GM21529 (cell line): ENCODE results near the gene LDHB.
"Not testable (repeated sequence)": the region's sequence is repeated elsewhere in the genome, so short reads cannot be mapped to it uniquely, and the experiment has no call there.

Experiments
- ATAC-seq: cut with Tn5 transposase; IDR thresholded peaks from one replicate; pipeline ENCODE4 v1.9.1; 2021; ENCODE audit not compliant: unreplicated experiment

LDHB gene

GRCh38 chr12:21614506-21614905, 43.1 kb downstream of the LDHB start:
- no peak for ATAC-seq

- ATAC-seq: no peak
Measured at GRCh38 chr12:21613931-21614330, 43.7 kb downstream of the LDHB start.

- ATAC-seq: no peak
Measured at GRCh38 chr12:21608196-21608595, 49.4 kb downstream of the LDHB start.

- no peak for ATAC-seq
Measured at GRCh38 chr12:21607701-21608100, 49.9 kb downstream of the LDHB start.

DNA sequence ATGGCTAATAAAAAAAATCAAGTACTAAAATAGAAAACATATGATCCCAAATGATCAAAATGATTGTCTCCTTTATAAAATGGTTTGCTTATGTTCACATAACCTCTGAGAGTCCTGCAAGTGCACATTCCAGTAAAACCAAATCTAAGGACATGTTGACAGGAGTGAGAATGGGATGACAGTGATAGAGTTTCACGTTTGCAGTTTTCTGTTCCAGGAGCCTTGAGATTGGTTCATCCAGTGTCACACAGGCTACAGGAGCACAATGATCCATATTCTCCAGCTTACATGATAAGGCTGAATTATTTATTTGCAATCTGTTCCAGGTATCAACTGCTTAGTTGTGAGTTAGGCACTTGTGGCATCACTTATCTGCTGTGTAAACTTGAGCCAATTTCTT, 51.5 kb downstream of the LDHB start:
- ATAC-seq: no peak

GRCh38 chr12:21604245-21605101, 53.2 kb downstream of the LDHB start, which contains the start of gene GYS2:
TSS of gene GYS2 (minus strand) at chr12:21604847. CDS start at chr12:21604592, 255 bp downstream.
- ATAC-seq: no peak

DNA sequence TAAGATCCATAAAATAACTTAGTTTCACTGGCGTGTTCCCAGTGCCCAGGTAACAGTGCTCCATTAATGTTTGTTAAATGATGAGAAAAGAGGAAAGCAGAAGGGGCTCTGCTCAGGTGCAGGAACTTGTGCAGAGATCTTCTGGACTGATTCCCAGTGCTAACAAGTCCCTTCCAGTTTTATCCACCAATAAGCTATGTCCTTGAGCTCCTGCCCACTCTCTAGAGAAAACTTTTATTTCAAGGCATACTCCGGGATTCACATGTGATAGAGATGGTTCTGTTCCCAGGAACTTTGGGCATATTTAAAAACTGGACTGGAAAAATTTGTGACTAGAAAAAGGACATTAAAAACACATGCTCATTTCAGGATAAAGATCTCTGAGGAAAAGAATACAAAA, 54.9 kb downstream of the LDHB start:
- ATAC-seq: no peak

- no peak for ATAC-seq
Measured at GRCh38 chr12:21600196-21600595, 57.4 kb downstream of the LDHB start.

- no peak for ATAC-seq
Measured at GRCh38 chr12:21599143-21599999, 58.3 kb downstream of the LDHB start.

DNA sequence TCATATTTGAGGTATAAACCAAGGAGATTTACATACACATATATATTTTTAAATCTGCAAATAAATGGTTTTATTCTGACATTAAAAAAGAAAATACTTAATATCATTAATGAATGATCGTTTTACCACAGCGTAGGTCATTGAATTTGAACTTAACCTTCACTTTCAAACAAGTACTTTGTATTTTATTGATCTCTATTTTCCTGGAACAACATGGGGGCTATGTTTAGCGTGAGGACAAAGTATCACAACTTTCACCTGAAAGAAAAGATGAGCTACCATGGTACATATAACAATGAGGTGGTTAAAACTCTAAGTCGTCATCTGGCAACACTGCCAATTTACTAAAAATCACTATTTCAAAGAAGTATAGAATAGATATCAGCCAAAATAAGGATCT, 59.0 kb downstream of the LDHB start:
- no peak for ATAC-seq

DNA sequence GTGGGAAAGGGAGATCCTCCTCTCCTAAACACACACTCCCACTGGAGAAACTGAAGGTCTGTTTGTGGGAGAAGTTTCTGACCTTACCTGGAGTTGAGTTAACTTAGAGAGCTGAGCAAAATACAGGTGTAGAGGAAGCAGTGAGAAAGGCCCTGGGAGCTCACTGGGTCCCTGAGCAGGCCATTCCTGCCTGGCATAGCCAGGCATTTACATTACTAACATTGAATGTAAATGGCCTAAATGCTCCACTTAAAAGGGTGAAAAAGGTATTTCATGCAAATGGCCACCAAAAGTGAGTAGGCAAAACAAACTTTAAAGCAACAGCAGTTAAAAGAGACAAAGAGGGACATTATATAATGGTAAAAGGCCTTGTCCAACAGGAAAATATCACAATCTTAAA, 62.3 kb downstream of the LDHB start:
- ATAC-seq: not testable (repeated sequence)

DNA sequence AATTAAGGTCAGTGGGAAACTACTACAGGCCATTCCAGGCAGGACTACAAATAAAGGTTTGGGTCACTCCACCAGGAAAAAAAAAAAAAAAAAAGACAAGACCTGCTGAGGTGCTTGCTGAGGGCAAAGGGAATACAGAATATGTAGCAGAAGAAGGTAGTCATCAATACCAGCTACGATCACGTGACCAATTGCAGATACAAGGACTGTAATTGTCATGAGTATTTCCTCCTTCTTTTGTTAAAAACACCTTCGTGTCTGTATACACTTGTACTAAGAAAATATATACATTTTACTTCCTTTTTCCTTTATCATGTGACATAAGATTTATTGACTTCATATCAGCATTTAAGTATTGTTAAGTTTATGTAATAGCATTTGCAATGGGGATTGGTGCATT, 72.2 kb downstream of the LDHB start:
- no peak for ATAC-seq
